IPS DF 19.7 (cell line): ENCODE results near the gene HDAC4.

Experiments
- DNase-seq: peaks from one replicate; pipeline ENCODE4 v3.0.0-alpha.2; 2013; ENCODE audit warnings: low read depth, low spot score

Gene HDAC4

DNA sequence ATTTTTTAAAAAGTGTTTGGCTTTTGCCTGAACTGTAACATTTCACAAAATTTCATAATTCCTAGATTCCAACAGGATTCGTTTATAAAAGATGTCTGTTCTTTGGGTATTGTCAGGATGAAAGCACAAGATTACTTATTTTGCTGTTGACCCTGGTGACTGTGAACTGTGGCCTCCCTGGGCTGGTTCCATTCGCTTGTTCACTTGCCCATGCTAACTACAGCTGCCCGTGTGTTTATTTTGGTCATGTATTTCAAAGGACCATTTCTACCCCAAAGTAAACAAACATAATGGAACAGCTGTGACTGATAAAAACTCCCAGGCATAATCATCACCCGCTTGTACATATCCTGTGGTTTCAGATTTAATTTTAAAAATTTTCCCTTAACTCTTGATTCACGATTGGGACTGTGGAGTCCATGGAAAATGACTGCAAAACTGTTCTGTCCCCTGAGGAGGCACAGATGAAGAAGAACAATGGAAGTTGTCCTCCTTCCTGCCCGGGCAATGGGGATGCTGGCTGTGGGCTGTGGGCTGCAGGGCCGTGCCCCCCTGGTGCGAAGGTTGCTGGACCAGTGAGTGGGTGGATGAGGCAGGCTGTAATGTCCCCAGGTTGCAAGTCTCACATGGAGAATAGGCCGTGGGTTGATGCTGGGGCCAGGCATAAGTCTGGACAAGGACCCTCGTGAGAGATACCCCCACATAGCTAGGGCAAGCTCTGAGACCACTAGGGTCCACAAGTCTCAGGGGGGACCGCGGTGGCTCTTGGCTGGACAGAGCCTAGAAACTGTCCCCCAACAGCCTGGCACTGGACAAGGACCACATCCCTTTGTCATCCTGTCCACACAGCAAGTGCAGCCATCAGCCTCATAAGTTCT lies 28.9 kb upstream of the HDAC4 start:
- DNase-seq = no peak

DNA sequence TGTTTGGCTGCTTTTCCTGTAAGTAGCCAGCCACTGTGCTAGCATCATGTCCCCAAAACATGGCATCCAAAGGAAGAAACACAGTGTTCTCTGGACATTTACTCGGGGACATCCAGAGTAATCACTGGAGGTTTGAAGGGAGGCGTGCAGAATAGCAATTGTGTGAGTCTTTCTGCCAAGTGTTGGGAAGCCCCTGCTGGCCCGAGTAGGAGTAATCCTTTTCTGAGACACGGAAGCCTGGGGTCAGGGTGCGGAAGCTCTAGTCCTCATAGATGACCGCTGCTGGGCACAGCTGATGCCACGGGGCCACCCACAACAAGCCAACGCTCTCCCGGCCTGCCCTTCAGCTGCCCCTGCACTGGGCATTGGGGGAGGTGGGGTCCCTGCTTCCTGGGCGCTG lies 24.8 kb upstream of the HDAC4 start:
- no peak for DNase-seq

DNA sequence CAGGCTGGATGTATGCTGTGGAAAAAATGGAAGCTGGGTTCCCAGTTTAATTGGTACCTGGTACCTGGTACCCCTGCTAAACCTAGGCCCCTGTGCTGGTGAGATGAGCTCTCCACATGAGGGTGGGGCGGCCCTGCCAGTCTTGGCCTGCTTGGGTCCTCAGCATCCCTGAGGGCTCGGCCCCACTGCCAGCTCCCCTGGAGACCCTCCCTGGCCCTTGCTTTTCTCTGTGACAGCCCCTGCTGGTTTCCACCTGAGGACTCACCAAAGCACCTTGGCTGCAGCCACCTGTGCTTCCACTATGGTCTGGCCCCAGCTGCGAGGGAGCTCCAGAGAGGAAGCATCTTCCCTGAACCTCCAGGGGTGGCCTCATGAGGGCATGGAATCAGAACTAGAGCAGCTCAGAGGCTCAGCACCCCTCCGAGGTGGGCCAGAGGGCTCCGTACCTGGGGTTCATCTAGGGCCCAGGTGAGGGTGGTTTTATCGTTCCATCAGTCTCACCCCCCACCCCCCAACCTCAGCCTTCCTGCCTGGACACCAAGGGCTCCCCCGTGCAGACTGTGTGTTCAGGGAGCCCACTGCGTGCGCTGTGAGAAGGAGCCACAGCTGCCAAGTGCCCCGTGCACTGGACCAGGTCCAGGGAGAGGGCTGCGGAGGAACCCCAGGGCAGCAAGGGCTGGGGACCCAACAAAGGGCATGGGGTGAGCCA lies 23.7 kb upstream of the HDAC4 start:
- no peak for DNase-seq

DNA sequence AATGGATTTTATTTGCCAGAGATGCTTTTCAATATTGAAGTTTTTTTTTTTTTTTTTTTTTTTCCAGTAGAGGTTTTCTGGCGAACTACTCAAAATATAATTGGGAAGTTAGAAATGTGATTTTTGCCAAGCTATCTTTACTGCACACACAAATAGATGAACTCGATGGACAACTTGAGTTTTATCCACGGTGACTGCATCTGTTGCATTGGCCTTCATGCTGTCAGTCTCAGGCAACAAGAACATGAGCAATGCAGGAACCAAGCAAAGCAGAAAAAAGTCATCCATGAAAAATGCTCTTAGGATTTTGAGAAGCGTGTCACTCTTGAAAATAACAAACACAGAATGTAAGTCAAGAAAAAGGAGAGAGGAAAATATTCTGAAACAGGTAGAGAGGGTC lies 22.7 kb upstream of the HDAC4 start:
- DNase-seq = no peak

DNA sequence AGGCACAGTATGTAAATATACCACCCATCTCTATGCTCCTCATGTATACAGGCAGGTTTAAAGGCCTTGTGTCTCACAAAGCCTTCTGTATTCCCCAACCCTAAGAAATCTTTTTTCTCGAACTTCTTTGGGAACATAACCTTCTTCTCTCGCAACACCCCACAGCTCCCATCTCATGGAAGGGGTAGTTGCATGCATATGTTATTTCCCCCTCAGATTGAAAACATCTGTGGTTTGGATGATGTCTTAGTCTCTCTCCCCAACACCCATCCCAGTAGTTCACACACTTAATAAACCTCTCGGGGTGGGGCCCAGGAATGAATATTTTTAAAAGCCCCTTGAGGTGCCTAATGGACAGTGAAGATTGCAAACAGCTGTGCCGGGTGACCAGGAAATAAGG lies 21.0 kb upstream of the HDAC4 start:
- no peak for DNase-seq

DNA sequence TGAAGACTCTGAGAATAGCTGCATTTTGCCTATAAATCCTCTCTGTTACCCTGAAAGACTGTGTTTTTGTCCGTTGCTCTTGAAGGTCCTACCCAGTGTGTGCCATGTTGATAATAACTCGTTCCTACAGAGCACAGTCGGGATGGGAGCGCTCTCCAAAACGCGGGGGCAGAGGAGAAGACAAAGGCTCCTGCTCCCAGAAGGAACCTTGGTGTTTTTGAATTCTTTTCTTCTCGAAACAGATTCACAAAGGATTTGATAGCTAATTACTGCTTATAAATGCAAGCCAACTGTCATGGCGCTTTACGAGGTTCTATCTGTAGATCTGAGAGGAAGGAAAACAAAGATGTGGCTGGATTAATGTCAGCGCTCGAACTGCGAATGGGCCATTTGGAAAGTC lies 19.3 kb upstream of the HDAC4 start:
- DNase-seq = no peak

DNA sequence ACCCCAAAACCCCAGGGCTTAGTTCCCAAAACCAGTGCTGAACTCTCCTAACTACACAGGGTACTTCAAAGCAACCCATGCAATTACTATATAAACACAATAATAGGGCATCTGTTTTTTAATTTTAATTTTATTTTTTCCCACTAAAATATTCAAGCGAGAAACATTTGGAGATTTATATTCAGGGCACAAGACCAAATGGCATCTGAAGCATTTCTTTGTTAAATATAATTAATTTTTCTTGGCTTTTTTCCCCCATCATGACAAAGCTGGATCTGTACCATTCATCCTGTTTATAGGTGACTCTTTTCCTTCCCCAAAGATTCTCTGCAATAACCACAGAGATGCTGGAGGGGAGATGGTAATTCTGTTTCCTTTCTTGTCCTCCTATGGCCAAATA lies 18.1 kb upstream of the HDAC4 start:
- no peak for DNase-seq

DNA sequence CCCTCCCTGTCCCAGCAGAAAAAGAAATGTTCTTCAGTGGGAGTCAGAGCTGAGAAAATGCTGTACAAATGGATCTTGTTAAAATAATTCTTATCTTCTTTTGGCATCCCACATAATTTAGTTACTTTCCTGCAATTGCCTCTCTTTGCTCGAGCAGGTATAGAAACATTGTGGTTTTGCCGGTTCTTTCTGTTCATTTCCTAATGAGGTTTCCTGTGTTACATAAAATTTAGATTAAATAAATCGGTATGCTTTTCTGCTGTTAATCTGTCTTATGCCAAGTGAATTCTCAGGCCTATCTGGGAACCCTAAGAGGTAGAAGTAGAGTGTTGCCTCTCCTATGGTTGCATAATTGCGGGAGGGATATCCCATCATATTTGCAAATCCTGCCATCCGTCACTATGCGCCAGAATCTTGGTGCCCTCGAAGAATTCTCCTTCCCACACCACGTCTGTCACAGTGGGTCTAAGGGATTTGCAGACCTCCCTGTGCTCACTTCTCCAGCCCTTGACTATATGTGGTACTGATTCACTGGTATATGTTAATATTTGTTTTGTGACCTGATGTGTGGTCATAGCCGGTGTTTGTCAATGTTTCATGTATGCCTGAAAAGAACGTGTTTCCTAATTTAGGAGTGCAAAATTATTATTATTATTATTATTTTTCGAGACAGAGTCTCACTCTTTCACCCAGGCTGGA lies 12.2 kb upstream of the HDAC4 start:
- no peak for DNase-seq

DNA sequence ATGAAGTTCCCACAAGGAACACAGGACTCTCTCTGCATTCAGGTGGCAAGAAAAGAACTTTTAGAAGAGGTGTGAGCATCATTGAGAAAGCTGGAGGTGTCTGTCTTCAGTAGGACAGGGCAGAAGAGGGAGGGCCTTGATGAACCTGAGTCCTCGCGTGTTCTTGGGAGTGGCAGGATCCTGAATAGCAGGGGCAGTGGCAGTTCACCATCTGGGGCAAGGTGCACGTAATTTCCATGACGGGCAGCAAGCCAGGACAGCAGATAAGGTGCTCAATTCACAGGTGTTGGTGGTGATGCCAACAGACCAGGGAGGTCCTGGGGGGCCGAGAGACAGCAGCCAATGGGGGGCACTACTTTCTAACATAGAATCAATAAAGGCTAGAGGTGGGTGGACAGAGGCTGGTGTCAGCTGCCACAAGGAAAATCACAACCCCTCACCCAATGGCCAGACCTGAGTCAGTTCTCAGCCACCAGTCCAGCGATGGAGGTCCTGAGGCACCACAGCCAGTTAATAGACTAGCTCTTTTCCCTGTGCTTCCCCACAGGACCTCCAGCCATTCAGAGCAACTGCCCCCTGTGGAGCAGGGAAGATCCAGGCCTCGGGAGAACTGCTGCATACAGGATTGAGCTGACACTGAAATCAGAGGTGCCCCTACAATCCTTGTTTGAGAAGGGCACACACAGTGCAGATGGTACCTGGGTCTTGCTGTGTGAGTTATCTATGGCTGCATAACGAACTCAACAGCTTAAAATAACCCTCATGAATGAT lies 10.9 kb upstream of the HDAC4 start:
- no peak for DNase-seq

DNA sequence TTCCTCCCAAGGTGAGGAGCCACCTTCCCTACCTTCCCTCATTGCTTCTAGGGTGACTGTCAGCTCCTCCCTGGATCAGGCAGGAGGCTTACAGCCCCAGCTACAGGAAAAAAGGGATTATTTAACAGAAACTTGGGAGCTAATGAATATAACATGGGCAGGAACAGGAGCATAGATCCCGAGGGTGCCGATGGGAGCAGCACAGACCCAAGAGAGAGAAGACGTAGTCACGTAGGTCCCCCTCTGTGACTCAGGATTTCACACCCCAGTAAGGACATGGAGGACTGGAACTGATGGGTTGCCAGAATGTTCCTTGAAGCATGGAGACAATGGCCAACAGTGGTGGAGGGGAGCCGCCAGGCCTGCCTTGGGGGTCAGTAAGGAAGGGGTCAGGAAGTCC lies 10.3 kb upstream of the HDAC4 start:
- DNase-seq = no peak

DNA sequence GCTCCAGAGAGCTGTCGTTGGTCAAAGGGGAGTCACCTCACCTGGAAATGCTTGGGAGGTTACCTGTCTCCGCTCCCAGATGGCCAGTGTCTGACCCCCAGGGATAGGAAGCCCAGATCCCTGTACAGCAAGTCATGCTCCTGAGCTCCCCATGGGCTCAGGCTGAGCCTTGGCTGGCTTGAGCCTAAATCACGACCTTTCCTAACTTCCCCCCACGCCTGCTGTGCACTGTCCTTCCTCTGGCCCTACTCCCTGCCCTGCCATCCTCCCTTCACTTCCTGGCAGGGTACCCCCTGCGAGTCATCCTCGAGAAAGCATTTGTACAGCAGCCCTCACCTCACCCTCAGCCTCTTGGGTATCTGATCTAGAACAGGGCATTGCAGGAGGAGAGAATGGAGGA lies 9.2 kb upstream of the HDAC4 start:
- DNase-seq = no peak

DNA sequence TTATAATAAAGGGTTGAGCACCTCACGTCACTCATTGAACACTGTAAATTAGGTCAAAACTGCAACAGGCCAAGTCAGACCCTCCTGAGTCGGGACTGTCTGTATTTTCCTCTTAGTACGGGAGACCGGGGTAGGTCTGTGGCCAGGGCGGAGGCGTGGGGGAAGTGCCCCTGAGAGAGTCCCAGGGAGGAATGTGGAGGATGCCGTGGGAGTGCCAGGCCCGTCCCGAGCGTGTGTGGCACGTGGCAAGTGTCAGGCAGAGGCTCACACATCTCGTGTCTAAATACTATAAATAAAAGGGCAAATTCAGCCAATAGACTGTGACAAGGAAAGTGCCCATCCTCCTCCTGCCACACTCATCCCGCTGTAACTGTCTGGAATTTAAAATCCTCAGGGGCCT lies 6.3 kb upstream of the HDAC4 start:
- DNase-seq = no peak

DNA sequence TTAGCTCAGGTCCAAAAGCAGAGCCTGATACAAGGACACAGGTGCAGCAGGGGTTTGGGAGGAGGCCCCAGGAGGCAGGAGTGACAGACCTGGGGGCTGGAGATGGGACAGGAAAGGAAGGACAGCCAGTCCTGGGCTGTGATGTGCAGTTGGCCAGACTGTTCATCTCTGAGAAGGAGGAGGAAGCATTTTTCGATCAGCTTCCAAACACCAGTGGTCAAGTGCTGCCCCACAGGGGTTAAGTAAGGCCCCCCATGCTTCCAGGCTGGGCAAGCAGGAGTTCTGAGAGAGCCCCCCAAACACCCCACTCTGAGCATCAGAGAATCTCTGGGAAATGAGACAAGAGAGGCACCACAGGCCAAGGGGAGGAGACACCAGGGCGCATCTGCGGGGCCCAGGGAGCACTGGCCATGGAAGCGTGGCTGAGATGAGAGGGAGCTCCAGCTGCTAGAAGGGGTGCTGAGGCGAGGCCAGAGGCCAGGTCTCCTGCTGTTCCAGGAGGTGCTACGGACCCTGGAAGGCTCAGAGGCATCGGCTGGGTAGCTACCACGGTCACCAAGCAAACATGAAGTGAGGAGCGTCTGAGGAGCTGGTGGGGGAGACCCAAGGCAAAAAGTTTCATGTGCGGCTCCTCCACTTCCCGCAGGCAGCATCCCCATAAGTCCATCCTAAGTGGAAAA lies 5.6 kb upstream of the HDAC4 start:
- DNase-seq = no peak

DNA sequence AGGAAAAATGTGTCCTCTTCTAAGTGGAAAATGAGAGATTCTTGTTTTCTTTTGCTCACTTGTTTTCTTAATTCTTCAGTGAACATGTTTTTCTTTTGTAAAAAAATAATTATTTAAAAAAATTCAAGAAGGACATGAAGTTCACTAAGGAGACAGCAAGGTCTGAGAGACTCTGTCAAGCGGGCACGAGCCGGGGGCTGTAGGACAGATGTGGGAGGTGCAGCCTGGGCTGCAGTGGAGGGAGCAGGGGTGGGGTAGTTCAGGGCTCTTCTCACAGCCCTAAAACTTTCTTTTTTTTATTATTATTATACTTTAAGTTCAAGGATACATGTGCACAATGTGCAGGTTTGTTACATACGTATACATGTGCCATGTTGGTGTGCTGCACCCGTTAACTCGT lies 4.3 kb upstream of the HDAC4 start:
- no peak for DNase-seq

DNA sequence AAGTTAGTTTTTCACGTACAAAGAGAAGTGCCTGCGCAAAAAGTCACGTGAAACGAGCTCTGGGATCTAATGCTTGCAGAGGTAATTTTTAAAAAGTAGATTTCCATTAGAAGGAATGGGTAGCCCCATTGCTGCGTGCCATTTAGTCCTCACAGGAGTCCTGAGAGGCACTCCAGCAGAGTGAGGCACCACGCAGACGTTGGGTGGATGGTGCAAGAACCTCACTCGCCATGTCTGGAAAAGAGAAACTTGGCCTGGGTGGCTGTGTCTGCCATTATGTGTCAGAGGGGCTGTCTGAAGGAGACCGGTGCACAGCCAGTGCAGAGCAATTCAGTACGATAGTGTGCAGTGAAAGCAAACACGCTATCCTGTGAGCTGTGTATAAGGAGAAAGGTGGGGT lies 1.8 kb upstream of the HDAC4 start:
- no peak for DNase-seq

DNA sequence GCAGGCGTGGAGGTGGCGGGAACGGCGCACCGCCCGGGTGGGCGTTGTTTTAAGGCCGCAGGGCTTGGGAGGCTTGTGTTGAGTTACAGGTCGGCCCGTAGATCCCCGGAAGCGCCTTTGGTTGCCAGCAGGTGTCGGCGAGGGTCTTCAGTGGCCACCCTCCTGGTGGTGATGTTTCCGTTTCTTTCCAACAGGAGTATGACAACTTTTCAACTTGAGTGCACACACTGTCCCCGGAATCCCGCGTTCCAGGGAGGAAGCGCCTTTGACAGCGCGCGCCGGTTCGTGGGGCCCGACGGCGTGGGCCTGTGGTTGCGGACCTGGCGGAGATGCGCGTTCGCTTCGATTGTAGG lies 1.0 kb upstream of the HDAC4 start:
- no peak for DNase-seq

DNA sequence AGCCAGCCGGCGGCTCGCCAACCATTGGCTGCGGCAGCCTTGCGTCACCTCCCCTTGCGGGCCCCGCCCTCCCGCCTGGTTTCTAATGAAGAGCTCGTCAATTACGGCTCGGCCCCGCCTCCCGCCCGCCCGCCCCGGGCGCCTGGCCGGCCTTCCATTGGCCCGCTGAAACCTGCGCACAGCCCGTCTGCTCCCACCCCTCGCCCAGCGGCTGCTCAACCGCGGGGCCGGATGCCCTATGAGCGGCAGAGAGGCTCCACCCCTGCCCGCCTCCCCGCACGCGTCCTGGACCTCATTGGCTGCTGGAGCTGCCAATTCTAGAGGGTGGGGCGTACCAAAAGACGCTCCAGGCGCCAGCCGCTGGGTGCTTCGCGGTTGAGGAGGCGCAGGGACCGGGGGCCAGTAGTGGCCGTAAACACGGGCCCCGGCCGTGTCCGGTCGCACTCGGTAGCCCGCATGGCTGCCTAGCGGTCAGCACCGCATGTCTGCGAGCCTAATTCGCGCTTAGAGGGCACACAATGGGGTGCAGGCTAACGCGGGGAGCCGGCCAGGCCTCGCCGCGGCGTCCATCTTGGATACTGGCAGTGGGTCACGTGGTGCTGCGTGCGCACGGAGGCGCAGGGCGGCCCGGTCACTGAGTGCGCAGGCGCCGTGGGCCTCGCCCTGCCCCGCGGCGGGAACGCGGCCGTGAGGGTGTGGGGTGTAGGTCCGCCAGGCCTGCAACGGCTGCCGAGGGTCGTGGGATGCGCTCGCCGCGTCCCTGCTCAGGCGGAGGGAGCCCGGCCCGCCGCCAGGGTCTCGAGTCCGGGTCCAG lies 454 bp upstream of the HDAC4 start:
- peak; percentile 73 for DNase-seq

DNA sequence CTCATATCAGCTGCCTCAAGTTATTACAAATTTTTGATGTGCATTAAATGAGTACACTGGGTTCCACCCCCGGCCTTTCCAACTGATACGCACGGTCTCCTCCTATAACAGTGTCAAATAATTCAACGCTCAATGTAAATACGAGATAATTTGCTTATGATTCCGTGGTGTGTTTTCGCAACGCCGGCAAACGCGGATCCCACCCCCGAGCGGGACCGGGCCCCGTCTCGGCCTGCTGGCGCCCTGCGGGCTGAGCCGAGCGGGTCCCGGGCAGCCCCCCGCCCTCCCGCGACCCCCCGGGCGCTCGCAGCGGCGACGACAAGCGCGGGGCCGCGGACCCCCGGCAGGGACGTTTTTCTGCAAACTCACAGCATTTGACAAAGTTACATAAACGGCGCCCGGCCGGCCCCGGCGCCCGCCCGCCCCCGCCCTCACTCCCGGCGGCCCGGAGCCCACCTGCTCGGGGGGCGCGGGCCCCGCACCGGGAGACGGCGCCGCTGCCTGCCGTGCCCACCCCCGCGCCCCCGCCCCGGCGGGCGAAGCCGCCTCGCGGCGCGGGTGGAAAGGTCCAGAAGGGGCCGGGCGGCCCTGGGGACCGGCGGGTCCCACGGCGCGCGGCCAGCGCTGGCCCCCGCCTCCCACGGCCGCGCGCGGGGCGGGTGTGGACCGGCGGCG lies 762 bp downstream of the HDAC4 start:
- DNase-seq = no peak

DNA sequence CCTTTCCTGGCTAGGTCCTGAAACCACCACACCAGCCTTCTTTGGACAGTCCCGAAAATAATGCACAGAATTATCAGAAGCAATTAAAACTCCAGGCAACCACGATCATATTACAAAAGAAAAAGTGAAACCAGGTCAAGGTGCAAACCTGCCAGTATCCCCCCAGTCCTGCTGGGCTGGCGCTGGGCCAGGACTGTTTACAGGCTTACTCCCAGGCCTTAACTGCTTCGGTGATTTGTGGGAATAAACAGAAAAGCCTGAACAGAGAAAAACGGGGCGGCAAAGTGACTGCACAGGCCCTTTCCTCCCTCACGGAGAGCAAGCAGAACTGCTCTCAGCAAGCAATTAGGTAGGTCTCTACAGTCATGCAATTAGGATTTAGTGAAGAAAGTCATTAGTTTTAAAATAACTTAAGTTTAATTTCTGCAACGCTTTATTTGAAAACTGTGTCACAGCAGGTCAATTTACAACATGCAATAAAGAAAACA lies 1.3 kb downstream of the HDAC4 start:
- DNase-seq = no peak

DNA sequence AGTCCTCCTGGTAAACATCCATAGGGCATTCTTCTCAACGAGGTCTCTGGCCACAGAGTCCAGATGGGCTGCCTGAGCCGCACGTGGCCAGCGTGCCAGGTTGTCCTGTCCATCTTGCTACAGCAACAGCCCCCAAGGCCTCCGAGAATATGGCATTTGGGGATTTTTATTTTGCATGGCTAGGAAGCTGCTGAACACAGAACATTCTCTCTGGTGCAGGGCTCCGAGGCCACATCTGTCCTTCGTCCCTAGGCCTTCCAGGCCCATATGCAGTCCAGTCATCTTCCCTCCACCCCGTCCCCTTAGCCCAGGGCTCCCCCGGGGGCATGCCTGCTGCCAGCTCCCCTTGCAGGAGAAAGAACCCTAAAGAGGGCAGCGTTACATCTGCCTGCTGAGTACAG lies 2.3 kb downstream of the HDAC4 start:
- no peak for DNase-seq
